Cardiac muscle cell (in vitro differentiated cells and primary cell): ENCODE results near the gene LYZL2. TPM values are rescaled to one million over a fixed set of nuclear protein-coding genes. Genes with fewer than 3 reads are reported as not detected.

Experiments used
- DNase-seq, 2 donors: peaks; one replicate each; pipeline versions ENCODE4 v3.0.0 to v3.0.0-alpha.2; 2010 to 2017; ENCODE audit warnings: low read depth in 1 of 2, low spot score in 1 of 2
- H3K27ac ChIP-seq: fragments of 200-600 bp; sonication (generic); 2 replicates; pipeline ENCODE4 v1.5.1; 2016
- H3K27me3 ChIP-seq: fragments of 200-600 bp; sonication (generic); 2 replicates; pipeline ENCODE4 v1.6.0; 2016; ENCODE audit warnings: control low read depth
- H3K36me3 ChIP-seq: fragments of 200-600 bp; sonication (generic); 2 replicates; pipeline ENCODE4 v1.5.1; 2016; ENCODE audit warnings: control low read depth
- H3K4me1 ChIP-seq: fragments of 200-600 bp; sonication (generic); 2 replicates; pipeline ENCODE4 v1.8.1; 2017; ENCODE audit warnings: low read depth, mild to moderate bottlenecking, mixed run types
- H3K4me3 ChIP-seq: fragments of 200-600 bp; sonication (generic); 2 replicates; pipeline ENCODE4 v1.5.1; 2016; ENCODE audit warnings: mild to moderate bottlenecking
- H3K9me3 ChIP-seq: fragments of 200-600 bp; sonication (generic); 2 replicates; pipeline ENCODE4 v1.5.1; 2017; ENCODE audit warnings: low read depth, mild to moderate bottlenecking, control low read depth
- CTCF ChIP-seq: IDR thresholded peaks from 2 replicates; pipeline ENCODE4 v1.5.1; 2012; ENCODE audit warnings: low read depth, mild to moderate bottlenecking, low read length
- polyA plus RNA-seq: library from polyadenylated mRNA; unstranded; fragments of >200 nt; fragmentation: Nextera tagmentation; extraction: Ambion mirVana; gene quantifications from 2 replicates; pipeline ENCODE4 v1.2.1, GENCODE V29; 2016
- total RNA-seq: library from RNA; depleted of rRNA; stranded (reverse); fragments of >200 nt; gene quantifications from 2 replicates; pipeline ENCODE4 v1.2.3, GENCODE V29; 2016

Gene LYZL2
- total and polyA plus RNA-seq, 2 experiments from 2014 or later: not detected

- no peak for DNase-seq
- no peaks in the 10 kb centered on the region for H3K9me3 ChIP-seq
- H3K4me3 ChIP-seq: no peak overlapping the region
- TF ChIP-seq CTCF: no peak
- H3K27me3 ChIP-seq: no peaks in the 10 kb centered on the region
- H3K27ac ChIP-seq: no peak overlapping the region
- H3K36me3 ChIP-seq: no peaks in the 10 kb centered on the region
- no peaks in the 10 kb centered on the region for H3K4me1 ChIP-seq
These were observed 42.7 kb downstream of the LYZL2 start for GRCh38 chr10:30586828-30587227.

- DNase-seq: peak in 1 of 2 donors; percentile 89
- no peak for TF ChIP-seq CTCF
- Histone ChIP-seq H3K4me1 (peaks cover 12% of the 10 kb centered on the region), H3K27ac (no peak overlapping the region), H3K9me3 (no peaks in the 10 kb centered on the region), H3K27me3 (no peaks in the 10 kb centered on the region), H3K4me3 (no peak overlapping the region), H3K36me3 (no peaks in the 10 kb centered on the region)
These were observed 45.7 kb downstream of the LYZL2 start for GRCh38 chr10:30583778-30584415.

- Histone ChIP-seq H3K4me3 (no peak overlapping the region), H3K9me3 (no peaks in the 10 kb centered on the region), H3K27me3 (no peaks in the 10 kb centered on the region), H3K27ac (no peak overlapping the region), H3K4me1 (peaks cover 17% of the 10 kb centered on the region), H3K36me3 (no peaks in the 10 kb centered on the region)
- TF ChIP-seq CTCF: peak; percentile 91
- DNase-seq: peak; percentile 50 to 74
These were observed 47.7 kb downstream of the LYZL2 start for GRCh38 chr10:30581779-30582380.

- no peak for DNase-seq
- Histone ChIP-seq H3K4me1 (peaks cover 17% of the 10 kb centered on the region), H3K36me3 (no peaks in the 10 kb centered on the region), H3K9me3 (no peaks in the 10 kb centered on the region), H3K27ac (no peak overlapping the region), H3K4me3 (no peak overlapping the region), H3K27me3 (no peaks in the 10 kb centered on the region)
- TF ChIP-seq CTCF: no peak
These were observed 48.9 kb downstream of the LYZL2 start for GRCh38 chr10:30580676-30581075.

GRCh38 chr10:30580241-30580640 lies 49.3 kb downstream of the LYZL2 start:
- peaks cover 17% of the 10 kb centered on the region for H3K4me1 ChIP-seq
- H3K27me3 ChIP-seq: no peaks in the 10 kb centered on the region
- H3K4me3 ChIP-seq: no peak overlapping the region
- H3K27ac ChIP-seq: no peak overlapping the region
- no peak for TF ChIP-seq CTCF
- no peaks in the 10 kb centered on the region for H3K9me3 ChIP-seq
- DNase-seq: no peak
- H3K36me3 ChIP-seq: no peaks in the 10 kb centered on the region
